Left hindlimb (tissue), 1 donor: ENCODE results near the gene TPTE2.
"Not testable (repeated sequence)": the region's sequence is repeated elsewhere in the genome, so short reads cannot be mapped to it uniquely, and the experiment has no call there.

Experiments
- DNase-seq: peaks from one replicate; pipeline ENCODE4 v3.0.0-alpha.2; 2018

Gene TPTE2

GRCh38 chr13:19561127-19561582, at the start of gene TPTE2:
TSS of gene TPTE2 (minus strand) at chr13:19561532. CDS start at chr13:19503234, 58,298 bp downstream.
- not testable (repeated sequence) for DNase-seq

- no peak for DNase-seq
Measured at GRCh38 chr13:19607523-19608078, 46.3 kb upstream of the TPTE2 start.

- DNase-seq, result no peak
Measured at GRCh38 chr13:19606737-19607136, 45.4 kb upstream of the TPTE2 start.

- DNase-seq, result no peak
Measured at GRCh38 chr13:19606152-19606551, 44.8 kb upstream of the TPTE2 start.

- DNase-seq, result no peak
Measured at GRCh38 chr13:19605161-19605955, 44.0 kb upstream of the TPTE2 start.

GRCh38 chr13:19604306-19604705, 43.0 kb upstream of the TPTE2 start:
- DNase-seq, result no peak

- peak; percentile 48 for DNase-seq
Measured at GRCh38 chr13:19601749-19602725, 40.7 kb upstream of the TPTE2 start.

- no peak for DNase-seq
Measured at GRCh38 chr13:19597523-19597922, 36.2 kb upstream of the TPTE2 start.

GRCh38 chr13:19596960-19597361, 35.6 kb upstream of the TPTE2 start:
- DNase-seq, result no peak

- no peak for DNase-seq
Measured at GRCh38 chr13:19596086-19596485, 34.8 kb upstream of the TPTE2 start.

- DNase-seq, result no peak
Measured at GRCh38 chr13:19592657-19593180, 31.4 kb upstream of the TPTE2 start.

- DNase-seq, result no peak
Measured at GRCh38 chr13:19591864-19592263, 30.5 kb upstream of the TPTE2 start.

GRCh38 chr13:19590423-19590822, 29.1 kb upstream of the TPTE2 start:
- no peak for DNase-seq

- DNase-seq, result no peak
Measured at GRCh38 chr13:19589312-19589711, 28.0 kb upstream of the TPTE2 start.

GRCh38 chr13:19587635-19588300, 26.4 kb upstream of the TPTE2 start:
- no peak for DNase-seq

- DNase-seq, result no peak
Measured at GRCh38 chr13:19586904-19587634, 25.7 kb upstream of the TPTE2 start.

GRCh38 chr13:19581675-19582074, 20.3 kb upstream of the TPTE2 start:
- no peak for DNase-seq

- DNase-seq, result no peak
Measured at GRCh38 chr13:19575230-19575629, 13.9 kb upstream of the TPTE2 start.

- DNase-seq, result no peak
Measured at GRCh38 chr13:19573120-19573716, 11.9 kb upstream of the TPTE2 start.

- no peak for DNase-seq
Measured at GRCh38 chr13:19572280-19572679, 10.9 kb upstream of the TPTE2 start.

GRCh38 chr13:19567820-19568534, 6.6 kb upstream of the TPTE2 start:
- DNase-seq, result no peak
